Hematopoietic multipotent progenitor cell treated with erythropoietin and hydrocortisone succinate and interleukin-3 and kit ligand, for 4 days (in vitro differentiated cells): ENCODE data around the gene GLOD5.

Experiments used
- DNase-seq: peaks from one replicate; pipeline ENCODE4 v3.0.0-alpha.2; 2015

GLOD5 gene

GRCh38 chrX:48761674-48762471 lies at the start of gene GLOD5:
GLOD5 (plus strand) TSS chrX:48761747; CDS start chrX:48761791, 44 bp downstream.
- peak; percentile 58 for DNase-seq

GRCh38 chrX:48711929-48712505 lies 49.5 kb upstream of the GLOD5 start:
- DNase-seq = no peak

GRCh38 chrX:48713847-48714246 lies 47.7 kb upstream of the GLOD5 start:
- no peak for DNase-seq

GRCh38 chrX:48714573-48714972 lies 47.0 kb upstream of the GLOD5 start:
- no peak for DNase-seq

GRCh38 chrX:48715072-48715471 lies 46.5 kb upstream of the GLOD5 start:
- no peak for DNase-seq

- no peak for DNase-seq
Observed at GRCh38 chrX:48715876-48716502, 45.6 kb upstream of the GLOD5 start.

GRCh38 chrX:48719958-48720357 lies 41.6 kb upstream of the GLOD5 start:
- no peak for DNase-seq

GRCh38 chrX:48720577-48721250 lies 40.8 kb upstream of the GLOD5 start:
- DNase-seq = no peak

- DNase-seq = no peak
Observed at GRCh38 chrX:48721916-48722315, 39.6 kb upstream of the GLOD5 start.

GRCh38 chrX:48726596-48726995 lies 35.0 kb upstream of the GLOD5 start:
- DNase-seq = no peak

- DNase-seq = no peak
Observed at GRCh38 chrX:48728653-48729052, 32.9 kb upstream of the GLOD5 start.

- no peak for DNase-seq
Observed at GRCh38 chrX:48736303-48736702, 25.2 kb upstream of the GLOD5 start.

GRCh38 chrX:48736878-48737212 lies 24.7 kb upstream of the GLOD5 start:
- no peak for DNase-seq

- DNase-seq = peak; percentile 98
Observed at GRCh38 chrX:48737213-48737938, 24.2 kb upstream of the GLOD5 start.

GRCh38 chrX:48737940-48738339 lies 23.6 kb upstream of the GLOD5 start:
- no peak for DNase-seq

- DNase-seq = no peak
Observed at GRCh38 chrX:48741834-48742233, 19.7 kb upstream of the GLOD5 start.

GRCh38 chrX:48745222-48745621 lies 16.3 kb upstream of the GLOD5 start:
- no peak for DNase-seq

GRCh38 chrX:48747415-48748016 lies 14.0 kb upstream of the GLOD5 start:
- DNase-seq = no peak

GRCh38 chrX:48749182-48749581 lies 12.4 kb upstream of the GLOD5 start:
- no peak for DNase-seq

- DNase-seq = peak; percentile 24
Observed at GRCh38 chrX:48751343-48751742, 10.2 kb upstream of the GLOD5 start.

- no peak for DNase-seq
Observed at GRCh38 chrX:48752498-48752897, 9.0 kb upstream of the GLOD5 start.

- no peak for DNase-seq
Observed at GRCh38 chrX:48753708-48754228, 7.8 kb upstream of the GLOD5 start.
